ENCODE measurements around the gene BNIPL.

- no peak for TF ChIP-seq USF2 (IDR thresholded peaks at IDR 0.05; ENCODE audit: low read depth, low read length)
- TF ChIP-seq CEBPB (IDR thresholded peaks at IDR 0.05; ENCODE audit: low read depth, low read length), result no peak
- no peak for TF ChIP-seq POLR2A (IDR thresholded peaks at IDR 0.05; ENCODE audit: low read depth, low read length)
These were observed 38.4 kb upstream of the BNIPL start for GRCh38 chr1:150997949-150998348.
